Natural killer cell (primary cell): ENCODE measurements around the gene KCTD20. TPM values are rescaled to one million over a fixed set of nuclear protein-coding genes. Genes with fewer than 3 reads are reported as not detected.

ENCODE experiments used
- ATAC-seq, 3 donors: fragments of 150-1000 bp in 2 of 3; fragments of 200-7000 bp in 1 of 3; cut with Tn5 transposase; 1 replicate in 1 of 3; 2 replicates in 2 of 3; pipeline ENCODE4 v1.10.0; 2021; ENCODE audit warnings: mild to moderate bottlenecking in 2 of 3, moderate library complexity in 2 of 3
- DNase-seq, 2 donors: peaks; one replicate each; pipeline versions ENCODE4 v3.0.0 to v3.0.0-alpha.2; 2013 to 2021; ENCODE audit warnings: mixed read lengths in 1 of 2
- H3K27ac ChIP-seq: one replicate; pipeline ENCODE4 v1.5.1; 2013; ENCODE audit warnings: mild to moderate bottlenecking, low read length
- H3K27me3 ChIP-seq: one replicate; pipeline ENCODE4 v1.6.1; 2013; ENCODE audit warnings: low read length; ENCODE audit not compliant: control insufficient read depth, insufficient read depth
- H3K36me3 ChIP-seq: one replicate; pipeline ENCODE4 v1.6.1; 2013; ENCODE audit warnings: low read length; ENCODE audit not compliant: control insufficient read depth, insufficient read depth
- H3K4me1 ChIP-seq: one replicate; pipeline ENCODE4 v1.6.1; 2013; ENCODE audit warnings: low read length; ENCODE audit not compliant: control insufficient read depth, insufficient read depth
- H3K4me3 ChIP-seq: one replicate; pipeline ENCODE4 v1.5.1; 2013; ENCODE audit warnings: low read length
- H3K9me3 ChIP-seq: one replicate; pipeline ENCODE4 v1.6.1; 2013; ENCODE audit warnings: low read length; ENCODE audit not compliant: control insufficient read depth, insufficient read depth
- H3K27ac Mint-ChIP-seq, 2 donors: one replicate each; pipeline ENCODE4 v1.8.0; 2022; ENCODE audit warnings: mild to moderate bottlenecking in 2 of 2, mixed read lengths in 2 of 2, moderate library complexity in 1 of 2
- H3K27me3 Mint-ChIP-seq, 2 donors: one replicate each; pipeline ENCODE4 v1.8.0; 2022; ENCODE audit warnings: low read depth in 2 of 2, mixed read lengths in 2 of 2
- H3K36me3 Mint-ChIP-seq: one replicate; pipeline ENCODE4 v1.8.0; 2022; ENCODE audit warnings: mixed read lengths
- H3K4me1 Mint-ChIP-seq, 2 donors: one replicate each; pipeline ENCODE4 v1.8.0; 2022; ENCODE audit warnings: mixed read lengths in 2 of 2
- H3K4me3 Mint-ChIP-seq: one replicate; pipeline ENCODE4 v1.8.0; 2022; ENCODE audit warnings: mild to moderate bottlenecking, moderate library complexity, mixed read lengths
- H3K9me3 Mint-ChIP-seq, 2 donors: one replicate each; pipeline ENCODE4 v1.8.0; 2022; ENCODE audit warnings: mixed read lengths in 2 of 2
- CTCF ChIP-seq: fragments of 200-600 bp; IDR thresholded peaks from one replicate; pipeline ENCODE4 v1.8.0; 2022; ENCODE audit warnings: antibody characterized with exemption
- WGBS: methylation state at CpG from one replicate; pipeline ENCODE4 v1.1.7; 2013; ENCODE audit warnings: missing lambda C conversion rate; ENCODE audit not compliant: insufficient coverage; 5-methylcytosine and 5-hydroxymethylcytosine counted together
- intact Hi-C: fragments of 100-400 bp; cut with micrococcal nuclease; formaldehyde crosslinking; loops from one replicate; pipeline ENCODE4 v1.14.2; 2022
- total RNA-seq, 4 donors: library from RNA; stranded (reverse); fragments of 120-200 nt in 1 of 4; gene quantifications; one replicate each; pipeline versions ENCODE4 v1.2.3 to v1.2.4, GENCODE V29; 2013 to 2022

KCTD20 gene
- total RNA-seq, 3 donors from 2014 or later (not counting 1 experiment from before 2014, with no cell fraction given) = 37.7 to 43.5 (median 43.2) TPM

DNA sequence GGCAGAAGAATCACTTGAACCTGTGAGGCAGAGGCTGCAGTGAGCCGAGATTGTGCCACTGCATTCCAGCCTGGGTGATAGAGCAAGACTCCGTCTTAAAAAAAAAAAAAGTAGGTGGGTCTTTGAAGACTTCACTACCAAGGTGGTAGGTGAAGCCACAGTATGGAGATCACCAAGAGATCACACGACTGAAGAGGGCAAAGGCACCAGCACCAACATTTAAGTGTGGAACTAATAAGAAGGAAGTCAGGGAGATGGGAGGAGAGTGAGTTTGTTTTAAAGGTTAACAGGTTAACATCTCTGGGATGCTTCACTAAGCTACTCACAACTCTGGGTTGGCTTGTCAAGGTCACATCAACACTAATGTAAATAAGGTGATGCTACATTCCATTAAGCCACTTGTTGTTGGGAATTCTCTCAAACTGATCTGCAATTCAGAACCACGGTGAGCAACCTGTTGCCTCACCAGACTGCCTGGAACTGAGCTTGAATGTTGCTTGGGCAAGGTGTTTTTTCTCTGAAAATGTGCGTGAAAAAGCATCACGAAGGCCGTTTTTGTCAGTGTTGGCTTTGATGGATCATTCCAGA lies 48.7 kb downstream of the KCTD20 start:
- Mint-ChIP-seq H3K4me3 (no peak overlapping the region), H3K4me1 (peaks cover 13 to 34% of the 10 kb centered on the region in 2 donors), H3K36me3 (peaks cover 27% of the 10 kb centered on the region), H3K27ac (peak overlapping the region; percentile 70 to 76), H3K27me3 (no peaks in the 10 kb centered on the region), H3K9me3 (no peaks in the 10 kb centered on the region)
- DNase-seq (no peak), ATAC-seq (no peak)
- no peaks in the 10 kb centered on the region for H3K9me3 ChIP-seq
- no peak overlapping the region for H3K4me3 ChIP-seq
- H3K27ac ChIP-seq = no peak overlapping the region
- intact Hi-C loops = no loop called here
- no peak for TF ChIP-seq CTCF
- peaks cover 6% of the 10 kb centered on the region for H3K4me1 ChIP-seq
- 95% methylated on average over 7 of the region's 7 CpGs for WGBS
- peaks cover 55% of the 10 kb centered on the region for H3K36me3 ChIP-seq
- H3K27me3 ChIP-seq = no peaks in the 10 kb centered on the region

GRCh38 chr6:36492092-36492491 lies 49.3 kb downstream of the KCTD20 start:
- Mint-ChIP-seq H3K27ac (peak overlapping the region; percentile 70 to 76), H3K36me3 (peaks cover 31% of the 10 kb centered on the region), H3K4me1 (peaks cover 13 to 32% of the 10 kb centered on the region in 2 donors), H3K4me3 (no peak overlapping the region), H3K9me3 (no peaks in the 10 kb centered on the region), H3K27me3 (no peaks in the 10 kb centered on the region)
- Histone ChIP-seq H3K4me1 (peaks cover 6% of the 10 kb centered on the region), H3K9me3 (no peaks in the 10 kb centered on the region), H3K36me3 (peaks cover 55% of the 10 kb centered on the region), H3K27me3 (no peaks in the 10 kb centered on the region), H3K4me3 (no peak overlapping the region), H3K27ac (no peak overlapping the region)
- DNase-seq (no peak), ATAC-seq (no peak)
- 93% methylated on average over 4 of the region's 4 CpGs for WGBS
- intact Hi-C loops = no loop called here
- no peak for TF ChIP-seq CTCF

DNA sequence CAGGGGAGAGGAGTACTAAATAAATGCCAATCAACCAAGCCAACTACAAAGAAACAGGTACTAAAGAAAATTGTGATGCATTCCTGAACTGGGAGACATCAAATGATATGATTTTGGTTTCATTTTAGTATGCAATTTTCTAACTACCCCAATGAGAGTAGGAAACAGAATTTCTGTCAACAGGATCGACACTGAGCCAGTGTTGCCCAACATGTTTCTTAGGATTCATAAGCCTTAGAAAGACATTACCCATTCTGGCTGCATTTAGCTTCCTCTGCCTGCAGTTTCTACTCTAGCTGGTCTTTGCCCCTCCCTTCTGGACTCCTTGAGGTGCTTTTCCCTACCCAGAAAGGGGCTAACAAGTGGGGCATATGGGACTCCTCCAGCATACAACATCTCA lies 49.8 kb downstream of the KCTD20 start:
- intact Hi-C loops = no loop called here

More for the DNA sequence above, 49.8 kb downstream of the KCTD20 start:
- Histone ChIP-seq H3K4me1 (peaks cover 6% of the 10 kb centered on the region), H3K36me3 (peaks cover 55% of the 10 kb centered on the region), H3K4me3 (no peak overlapping the region), H3K27ac (no peak overlapping the region), H3K27me3 (no peaks in the 10 kb centered on the region), H3K9me3 (no peaks in the 10 kb centered on the region)
- Mint-ChIP-seq H3K4me1 (peaks cover 13 to 36% of the 10 kb centered on the region in 2 donors), H3K27me3 (no peaks in the 10 kb centered on the region), H3K36me3 (peaks cover 36% of the 10 kb centered on the region), H3K4me3 (no peak overlapping the region), H3K27ac (peak overlapping the region; percentile 70 to 76), H3K9me3 (no peaks in the 10 kb centered on the region)
- DNase-seq (no peak), ATAC-seq (no peak)
- 100% methylated on average over 1 of the region's 1 CpG for WGBS
- TF ChIP-seq CTCF = no peak
